OCI-LY1 (cell line): ENCODE results near the gene MARK3.

Experiments used
- H2AFZ ChIP-seq: fragments of 200-600 bp; sonication (generic), shearing (Covaris generic); 2 replicates; pipeline ENCODE4 v1.6.0; 2014; ENCODE audit warnings: antibody characterized with exemption, mild to moderate bottlenecking, low read length
- H3F3A ChIP-seq: fragments of 200-600 bp; sonication (generic), shearing (Covaris generic); 2 replicates; pipeline ENCODE4 v1.6.0; 2014; ENCODE audit warnings: mild to moderate bottlenecking, antibody characterized with exemption, low read length, moderate library complexity; ENCODE audit not compliant: insufficient read depth
- H3K27ac ChIP-seq: fragments of 200-600 bp; sonication (generic); 2 replicates; pipeline ENCODE4 v1.5.1; 2014; ENCODE audit warnings: low read length, mixed run types, mild to moderate bottlenecking, low read depth; ENCODE audit not compliant: poor library complexity, severe bottlenecking
- H3K27me3 ChIP-seq: fragments of 200-600 bp; sonication (generic); 2 replicates; pipeline ENCODE4 v1.6.0; 2014; ENCODE audit warnings: antibody characterized with exemption, mild to moderate bottlenecking, low read length, moderate library complexity; ENCODE audit not compliant: insufficient read depth
- H3K36me3 ChIP-seq: fragments of 200-600 bp; sonication (generic); 2 replicates; pipeline ENCODE4 v1.6.1; 2014; ENCODE audit warnings: mild to moderate bottlenecking, antibody characterized with exemption, low read length, moderate library complexity, mixed read lengths; ENCODE audit not compliant: insufficient read depth
- H3K4me1 ChIP-seq: fragments of 200-600 bp; sonication (generic); 2 replicates; pipeline ENCODE4 v1.5.1; 2014; ENCODE audit warnings: mild to moderate bottlenecking, low read length, moderate library complexity; ENCODE audit not compliant: insufficient read depth, severe bottlenecking
- H3K4me2 ChIP-seq: fragments of 200-600 bp; sonication (generic), shearing (Covaris generic); 2 replicates; pipeline ENCODE4 v1.6.1; 2014; ENCODE audit warnings: low read length
- H3K4me3 ChIP-seq: fragments of 200-600 bp; sonication (generic); 2 replicates; pipeline ENCODE4 v1.5.1; 2014; ENCODE audit warnings: low read length, low read depth, mild to moderate bottlenecking, mixed read lengths; ENCODE audit not compliant: poor library complexity, severe bottlenecking
- H3K79me2 ChIP-seq: fragments of 200-600 bp; shearing (Covaris generic); 2 replicates; pipeline ENCODE4 v1.6.1; 2016; ENCODE audit warnings: mixed run types, low read length, mixed read lengths; ENCODE audit not compliant: insufficient read depth
- H3K9ac ChIP-seq: fragments of 200-600 bp; sonication (generic), shearing (Covaris generic); 2 replicates; pipeline ENCODE4 v1.6.1; 2014; ENCODE audit warnings: mild to moderate bottlenecking, low read length, mixed read lengths
- H3K9me2 ChIP-seq: fragments of 200-600 bp; sonication (generic), shearing (Covaris generic); 2 replicates; pipeline ENCODE4 v1.6.1; 2014; ENCODE audit warnings: low read depth, mild to moderate bottlenecking, low read length, mixed read lengths
- H3K9me3 ChIP-seq: fragments of 200-600 bp; shearing (Covaris generic); 2 replicates; pipeline ENCODE4 v1.6.1; 2014; ENCODE audit warnings: low read length, mixed read lengths
- H4K20me1 ChIP-seq: fragments of 200-600 bp; sonication (generic), shearing (Covaris generic); 2 replicates; pipeline ENCODE4 v1.6.0; 2016; ENCODE audit warnings: mild to moderate bottlenecking, low read length; ENCODE audit not compliant: insufficient read depth
- CTCF ChIP-seq: fragments of 200-600 bp; sonication (generic), shearing (Covaris generic); IDR thresholded peaks from 2 replicates; pipeline ENCODE4 v1.5.1; 2017; ENCODE audit warnings: mild to moderate bottlenecking, antibody characterized with exemption, low read length, moderate library complexity, mixed read lengths
- EZH2 ChIP-seq: fragments of 200-600 bp; sonication (generic), shearing (Covaris generic); IDR thresholded peaks from 2 replicates; pipeline ENCODE4 v1.8.0; 2017; ENCODE audit warnings: borderline replicate concordance, mixed run types, mild to moderate bottlenecking, antibody characterized with exemption, low read length, moderate library complexity, mixed read lengths

The MARK3 gene

GRCh38 chr14:103534576-103535061 is 149.4 kb downstream of the MARK3 start:
- Histone ChIP-seq H3K4me1 (peaks cover 13% of the 10 kb centered on the region), H3K9ac (no peak overlapping the region), H3K9me3 (no peaks in the 10 kb centered on the region), H3K4me3 (no peak overlapping the region), H3K4me2 (no peak overlapping the region), H3K27me3 (0 out of 2 replicates have a peak, but pooled peaks cover 6% of the 10 kb centered on the region), H3K36me3 (peaks cover 27% of the 10 kb centered on the region; the same call in 1 of the 2 replicates), H2AFZ (no peak overlapping the region), H3F3A (no peaks in the 10 kb centered on the region), H3K27ac (no peak overlapping the region), H4K20me1 (no peaks in the 10 kb centered on the region), H3K79me2 (peaks cover 3% of the 10 kb centered on the region; the same call in 1 of the 2 replicates), H3K9me2 (no peaks in the 10 kb centered on the region)
- no peak for TF ChIP-seq EZH2
- no peak for TF ChIP-seq CTCF

GRCh38 chr14:103535081-103535890 is 150.1 kb downstream of the MARK3 start:
- Histone ChIP-seq H3K9me3 (no peaks in the 10 kb centered on the region), H3K9ac (no peak overlapping the region), H3F3A (no peaks in the 10 kb centered on the region), H3K36me3 (peaks cover 26% of the 10 kb centered on the region; the same call in 1 of the 2 replicates), H2AFZ (no peak overlapping the region), H3K4me1 (peaks cover 6% of the 10 kb centered on the region), H3K79me2 (peaks cover 2% of the 10 kb centered on the region; the same call in 1 of the 2 replicates), H3K4me2 (no peak overlapping the region), H3K9me2 (no peaks in the 10 kb centered on the region), H3K27me3 (0 out of 2 replicates have a peak, but pooled peaks cover 6% of the 10 kb centered on the region), H3K27ac (no peak overlapping the region), H3K4me3 (no peak overlapping the region), H4K20me1 (no peaks in the 10 kb centered on the region)
- TF ChIP-seq EZH2 (no peak), CTCF (no peak)

- H2AFZ ChIP-seq: no peak overlapping the region
- no peaks in the 10 kb centered on the region for H3K79me2 ChIP-seq
- no peaks in the 10 kb centered on the region for H4K20me1 ChIP-seq
- TF ChIP-seq CTCF (no peak), EZH2 (no peak)
- H3K4me2 ChIP-seq: no peak overlapping the region
- H3K9ac ChIP-seq: no peak overlapping the region
- H3K9me3 ChIP-seq: no peaks in the 10 kb centered on the region
- no peaks in the 10 kb centered on the region for H3K9me2 ChIP-seq
- H3K27ac ChIP-seq: no peak overlapping the region
- H3K27me3 ChIP-seq: 0 out of 2 replicates have a peak, but pooled peaks cover 6% of the 10 kb centered on the region
- H3K4me3 ChIP-seq: no peak overlapping the region
- no peaks in the 10 kb centered on the region for H3K4me1 ChIP-seq
- peaks cover 21% of the 10 kb centered on the region; the same call in 1 of the 2 replicates for H3K36me3 ChIP-seq
- H3F3A ChIP-seq: no peaks in the 10 kb centered on the region
Measured at GRCh38 chr14:103535891-103536565, 150.8 kb downstream of the MARK3 start.
